Smooth muscle cell (in vitro differentiated cells): ENCODE measurements around the gene MACROD2. TPM values are rescaled to one million over a fixed set of nuclear protein-coding genes. Genes with fewer than 3 reads are reported as not detected.
A peak's percentile ranks its signal among the peaks of the same experiment; 100 is the strongest.

Experiments
- DNase-seq: peaks from one replicate; lab custom pipeline; 2025; ENCODE audit not compliant: unreplicated experiment; lab: John Stamatoyannopoulos, UW
- H2AFZ ChIP-seq: fragments of 200-600 bp; sonication (generic); 2 replicates; pipeline ENCODE4 v1.6.0; 2016; ENCODE audit warnings: antibody characterized with exemption, low read depth, mild to moderate bottlenecking
- H3F3A ChIP-seq: fragments of 200-600 bp; sonication (generic); 2 replicates; pipeline ENCODE4 v1.6.0; 2017; ENCODE audit warnings: antibody characterized with exemption, low read depth
- H3K27ac ChIP-seq: fragments of 200-600 bp; sonication (generic); 2 replicates; pipeline ENCODE4 v1.5.1; 2016; ENCODE audit warnings: low read depth, mild to moderate bottlenecking
- H3K27me3 ChIP-seq: fragments of 200-600 bp; sonication (generic); 2 replicates; pipeline ENCODE4 v1.6.1; 2016; ENCODE audit warnings: low read depth, mild to moderate bottlenecking
- H3K36me3 ChIP-seq: fragments of 200-600 bp; sonication (generic); 2 replicates; pipeline ENCODE4 v1.5.1; 2016; ENCODE audit warnings: low read depth
- H3K4me1 ChIP-seq: fragments of 200-600 bp; sonication (generic); 2 replicates; pipeline ENCODE4 v1.5.1; 2016; ENCODE audit warnings: low read depth
- H3K4me2 ChIP-seq: fragments of 200-600 bp; sonication (generic); 2 replicates; pipeline ENCODE4 v1.6.0; 2016; ENCODE audit warnings: mild to moderate bottlenecking
- H3K4me3 ChIP-seq: fragments of 200-600 bp; sonication (generic); 2 replicates; pipeline ENCODE4 v1.5.1; 2016; ENCODE audit warnings: mild to moderate bottlenecking
- H3K79me2 ChIP-seq: fragments of 200-600 bp; sonication (generic); 2 replicates; pipeline ENCODE4 v1.6.0; 2016; ENCODE audit warnings: low read depth, mild to moderate bottlenecking
- H3K9ac ChIP-seq: fragments of 200-600 bp; sonication (generic); 2 replicates; pipeline ENCODE4 v1.6.0; 2016; ENCODE audit warnings: low read depth
- H3K9me3 ChIP-seq: fragments of 200-600 bp; sonication (generic); replicated peaks from 2 replicates; pipeline ENCODE4 v1.5.1; 2016; ENCODE audit warnings: low read depth
- H4K20me1 ChIP-seq: fragments of 200-600 bp; sonication (generic); 2 replicates; pipeline ENCODE4 v1.6.0; 2016; ENCODE audit warnings: low read depth
- WGBS: methylation state at CpG from one replicate; pipeline ENCODE4 v1.1.7; 2016; ENCODE audit warnings: low lambda C conversion rate; 5-methylcytosine and 5-hydroxymethylcytosine counted together
- polyA plus RNA-seq: library from polyadenylated mRNA; unstranded; fragments of >200 nt; fragmentation: Nextera tagmentation; extraction: Ambion mirVana; gene quantifications from 2 replicates; pipeline ENCODE4 v1.2.1, GENCODE V29; 2016
- total RNA-seq: library from RNA; depleted of rRNA; stranded (reverse); fragments of >200 nt; gene quantifications from 2 replicates; pipeline ENCODE4 v1.2.3, GENCODE V29; 2014
- TF ChIP-seq, protein P1 (sequence below): fragments of 200-600 bp; sonication (generic); IDR thresholded peaks from 2 replicates; pipeline ENCODE4 v1.5.1; 2017; ENCODE audit warnings: borderline replicate concordance, mild to moderate bottlenecking, antibody characterized with exemption; ENCODE audit not compliant: insufficient read depth, poor library complexity, severe bottlenecking

The MACROD2 gene
- total and polyA plus RNA-seq, 2 experiments from 2014 or later: 0.04 to 0.32 TPM

DNA sequence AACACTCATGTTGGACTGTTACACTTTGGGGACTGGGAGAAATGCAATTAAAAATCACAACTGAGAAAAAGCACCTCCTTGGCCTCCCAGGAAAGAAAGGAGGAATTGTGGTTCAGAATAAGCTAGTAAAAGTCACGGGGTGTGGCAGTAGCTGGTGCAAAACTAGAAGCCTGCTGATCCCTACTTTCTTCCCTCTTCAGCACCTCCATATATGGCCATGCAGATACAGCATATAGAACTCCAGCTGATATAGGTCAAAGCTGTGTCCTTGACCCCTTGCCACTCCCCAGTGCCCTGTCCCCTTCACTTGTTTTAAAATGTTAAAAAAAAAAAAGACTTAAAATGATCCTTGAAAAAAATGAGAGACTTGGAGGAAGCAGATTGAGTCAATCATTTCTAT lies 347.6 kb downstream of the MACROD2 start:
- H2AFZ ChIP-seq: no peak overlapping the region
- H3K27ac ChIP-seq: no peak overlapping the region
- WGBS: 85% methylated on average over 1 of the region's 1 CpG

DNA sequence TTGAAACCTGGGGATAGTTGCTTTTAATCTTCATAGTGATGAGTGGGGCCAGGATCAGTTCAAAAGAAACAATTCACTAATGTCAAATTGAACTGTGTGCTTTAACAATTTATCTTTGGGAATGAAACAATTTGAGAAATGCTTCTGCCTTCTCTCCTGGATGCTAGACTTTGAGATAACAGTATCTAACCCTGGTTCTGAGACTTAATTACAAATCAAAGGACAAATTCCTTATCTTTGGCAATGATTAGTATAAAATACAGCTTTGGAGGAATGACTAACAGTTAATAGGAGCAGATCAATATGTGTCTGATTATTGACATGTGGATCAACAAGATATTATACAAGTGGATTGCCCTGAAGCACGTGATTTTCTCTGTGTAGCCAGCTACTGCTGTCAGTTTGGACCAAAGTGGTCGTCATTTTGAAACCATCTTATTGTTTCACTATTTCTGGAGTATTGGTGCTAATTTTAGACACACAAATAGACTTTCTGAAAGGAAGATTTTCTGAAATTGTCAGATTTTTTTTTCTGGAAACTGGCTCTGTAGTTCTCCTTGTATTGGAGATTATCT lies 348.3 kb downstream of the MACROD2 start:
- TF ChIP-seq, protein P1, sequence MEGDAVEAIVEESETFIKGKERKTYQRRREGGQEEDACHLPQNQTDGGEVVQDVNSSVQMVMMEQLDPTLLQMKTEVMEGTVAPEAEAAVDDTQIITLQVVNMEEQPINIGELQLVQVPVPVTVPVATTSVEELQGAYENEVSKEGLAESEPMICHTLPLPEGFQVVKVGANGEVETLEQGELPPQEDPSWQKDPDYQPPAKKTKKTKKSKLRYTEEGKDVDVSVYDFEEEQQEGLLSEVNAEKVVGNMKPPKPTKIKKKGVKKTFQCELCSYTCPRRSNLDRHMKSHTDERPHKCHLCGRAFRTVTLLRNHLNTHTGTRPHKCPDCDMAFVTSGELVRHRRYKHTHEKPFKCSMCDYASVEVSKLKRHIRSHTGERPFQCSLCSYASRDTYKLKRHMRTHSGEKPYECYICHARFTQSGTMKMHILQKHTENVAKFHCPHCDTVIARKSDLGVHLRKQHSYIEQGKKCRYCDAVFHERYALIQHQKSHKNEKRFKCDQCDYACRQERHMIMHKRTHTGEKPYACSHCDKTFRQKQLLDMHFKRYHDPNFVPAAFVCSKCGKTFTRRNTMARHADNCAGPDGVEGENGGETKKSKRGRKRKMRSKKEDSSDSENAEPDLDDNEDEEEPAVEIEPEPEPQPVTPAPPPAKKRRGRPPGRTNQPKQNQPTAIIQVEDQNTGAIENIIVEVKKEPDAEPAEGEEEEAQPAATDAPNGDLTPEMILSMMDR: no peak
- 95% methylated on average over 2 of the region's 2 CpGs for WGBS
- Histone ChIP-seq H4K20me1 (no peaks in the 10 kb centered on the region), H3F3A (no peaks in the 10 kb centered on the region), H3K9ac (no peak overlapping the region), H3K27ac (no peak overlapping the region), H3K4me3 (no peak overlapping the region), H3K36me3 (no peaks in the 10 kb centered on the region), H2AFZ (no peak overlapping the region), H3K79me2 (no peaks in the 10 kb centered on the region), H3K9me3 (no peaks in the 10 kb centered on the region), H3K4me2 (no peak overlapping the region), H3K27me3 (no peaks in the 10 kb centered on the region), H3K4me1 (peaks cover 8% of the 10 kb centered on the region)
- no peak for DNase-seq

More for the DNA sequence above, 347.6 kb downstream of the MACROD2 start:
- Histone ChIP-seq H3K4me1 (peaks cover 8% of the 10 kb centered on the region), H3F3A (no peaks in the 10 kb centered on the region), H3K4me2 (no peak overlapping the region), H3K4me3 (no peak overlapping the region), H3K9me3 (no peaks in the 10 kb centered on the region), H3K9ac (no peak overlapping the region), H4K20me1 (no peaks in the 10 kb centered on the region), H3K27me3 (no peaks in the 10 kb centered on the region), H3K36me3 (no peaks in the 10 kb centered on the region), H3K79me2 (no peaks in the 10 kb centered on the region)
- no peak for DNase-seq
- TF ChIP-seq, protein P1: no peak

DNA sequence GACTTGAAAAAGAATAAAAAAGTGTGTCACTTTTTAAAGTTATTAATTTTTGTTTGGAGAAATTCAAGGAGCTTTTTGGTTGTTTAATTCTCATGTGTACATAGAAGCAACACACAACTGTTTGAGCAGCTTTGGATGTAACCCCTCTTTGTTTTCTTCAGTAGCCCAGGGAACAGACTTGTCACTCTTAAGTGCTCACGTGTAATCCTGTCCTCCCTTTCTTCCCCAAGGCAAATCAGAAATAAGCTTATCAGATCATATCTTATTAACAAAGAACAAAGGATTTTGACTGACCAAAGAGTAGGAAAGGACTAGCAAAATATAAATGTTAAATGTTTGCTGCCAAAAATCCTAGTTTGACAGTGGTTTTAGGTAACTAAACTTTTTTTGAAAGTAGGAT lies 349.4 kb downstream of the MACROD2 start:
- peak overlapping the region; percentile 13 for H2AFZ ChIP-seq
- H3K27me3 ChIP-seq: no peaks in the 10 kb centered on the region
- no peaks in the 10 kb centered on the region for H3K36me3 ChIP-seq
- H3K4me3 ChIP-seq: no peak overlapping the region
- no peak overlapping the region for H3K4me2 ChIP-seq
- H3F3A ChIP-seq: no peaks in the 10 kb centered on the region
- no peak overlapping the region for H3K9ac ChIP-seq
- no peaks in the 10 kb centered on the region for H4K20me1 ChIP-seq
- no peak overlapping the region for H3K27ac ChIP-seq
- peaks cover 8% of the 10 kb centered on the region for H3K4me1 ChIP-seq
- no peak for DNase-seq
- WGBS: 64% methylated on average over 1 of the region's 1 CpG
- no peaks in the 10 kb centered on the region for H3K9me3 ChIP-seq
- no peaks in the 10 kb centered on the region for H3K79me2 ChIP-seq
- TF ChIP-seq, protein P1: no peak

DNA sequence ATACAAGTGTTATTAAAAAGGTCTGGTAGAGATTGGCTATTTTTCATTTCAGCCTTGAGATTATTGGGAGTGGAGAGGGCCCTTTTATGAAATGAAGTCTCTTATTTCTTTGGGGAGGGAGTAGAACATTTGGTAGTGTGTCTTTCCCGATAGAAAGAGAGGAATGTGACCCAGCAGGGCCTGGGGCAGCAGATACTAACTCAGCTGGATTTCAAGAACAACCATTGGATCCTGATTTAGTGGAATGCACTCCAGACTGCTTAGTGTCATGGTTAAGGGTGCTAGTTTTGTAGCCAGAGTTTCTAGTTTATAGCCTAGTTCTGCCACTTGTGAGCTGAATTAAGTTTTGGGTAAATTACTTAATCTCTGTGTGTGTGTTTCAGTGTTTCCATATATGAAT lies 360.5 kb downstream of the MACROD2 start:
- no peaks in the 10 kb centered on the region for H3K27me3 ChIP-seq
- H3K4me2 ChIP-seq: no peak overlapping the region
- WGBS: 36% methylated on average over 1 of the region's 1 CpG
- TF ChIP-seq, protein P1: no peak
- no peak overlapping the region for H3K9ac ChIP-seq
- no peaks in the 10 kb centered on the region for H3K79me2 ChIP-seq
- no peaks in the 10 kb centered on the region for H3F3A ChIP-seq
- H3K9me3 ChIP-seq: no peaks in the 10 kb centered on the region
- no peak for DNase-seq
- H4K20me1 ChIP-seq: no peaks in the 10 kb centered on the region
- no peaks in the 10 kb centered on the region for H3K4me1 ChIP-seq
- no peak overlapping the region for H3K27ac ChIP-seq
- H3K4me3 ChIP-seq: no peak overlapping the region
- H2AFZ ChIP-seq: no peak overlapping the region
- no peaks in the 10 kb centered on the region for H3K36me3 ChIP-seq
